Osteocyte (in vitro differentiated cells): ENCODE data around the gene ZBTB3. TPM values are rescaled to one million over a fixed set of nuclear protein-coding genes. Genes with fewer than 3 reads are reported as not detected.
"Not testable (repeated sequence)": the region's sequence is repeated elsewhere in the genome, so short reads cannot be mapped to it uniquely, and the experiment has no call there.

Experiments
- DNase-seq: peaks from one replicate; pipeline ENCODE4 v3.0.0; 2021; ENCODE audit warnings: mixed read lengths; ENCODE audit not compliant: unreplicated experiment; ENCODE audit errors: extremely low spot score
- H3K27ac Mint-ChIP-seq: one replicate; pipeline ENCODE4 v1.8.0; 2021; ENCODE audit warnings: mild to moderate bottlenecking, mixed read lengths; ENCODE audit not compliant: unreplicated experiment
- H3K27me3 Mint-ChIP-seq: one replicate; pipeline ENCODE4 v1.8.0; 2021; ENCODE audit warnings: mixed read lengths; ENCODE audit not compliant: unreplicated experiment
- H3K36me3 Mint-ChIP-seq: one replicate; pipeline ENCODE4 v1.8.0; 2021; ENCODE audit warnings: mixed read lengths; ENCODE audit not compliant: unreplicated experiment
- H3K4me1 Mint-ChIP-seq: one replicate; pipeline ENCODE4 v1.8.0; 2021; ENCODE audit warnings: mixed read lengths; ENCODE audit not compliant: unreplicated experiment
- H3K4me3 Mint-ChIP-seq: one replicate; pipeline ENCODE4 v1.8.0; 2021; ENCODE audit warnings: mild to moderate bottlenecking, moderate library complexity, mixed read lengths; ENCODE audit not compliant: unreplicated experiment
- H3K9me3 Mint-ChIP-seq: one replicate; pipeline ENCODE4 v1.8.0; 2021; ENCODE audit warnings: mixed read lengths; ENCODE audit not compliant: unreplicated experiment
- CTCF ChIP-seq: fragments of 200-600 bp; sonication (generic); IDR thresholded peaks from 2 replicates; pipeline ENCODE4 v1.5.0; 2021; ENCODE audit warnings: antibody characterized with exemption, mild to moderate bottlenecking, moderate library complexity
- total RNA-seq: library from RNA; stranded (reverse); gene quantifications from 2 replicates; pipeline ENCODE4 v1.2.1, GENCODE V29; 2021

The ZBTB3 gene
- total RNA-seq, 1 donor from 2014 or later, result 11.2 TPM

- TF ChIP-seq CTCF, result no peak
- DNase-seq, result no peak
- Mint-ChIP-seq H3K4me3 (peak overlapping the region; percentile 95), H3K36me3 (peaks cover 1% of the 10 kb centered on the region), H3K9me3 (no peaks in the 10 kb centered on the region), H3K27me3 (no peaks in the 10 kb centered on the region), H3K4me1 (peaks cover 15% of the 10 kb centered on the region), H3K27ac (peak overlapping the region; percentile 7)
These were observed 1.2 kb upstream of the ZBTB3 start for GRCh38 chr11:62755086-62755615.

DNA sequence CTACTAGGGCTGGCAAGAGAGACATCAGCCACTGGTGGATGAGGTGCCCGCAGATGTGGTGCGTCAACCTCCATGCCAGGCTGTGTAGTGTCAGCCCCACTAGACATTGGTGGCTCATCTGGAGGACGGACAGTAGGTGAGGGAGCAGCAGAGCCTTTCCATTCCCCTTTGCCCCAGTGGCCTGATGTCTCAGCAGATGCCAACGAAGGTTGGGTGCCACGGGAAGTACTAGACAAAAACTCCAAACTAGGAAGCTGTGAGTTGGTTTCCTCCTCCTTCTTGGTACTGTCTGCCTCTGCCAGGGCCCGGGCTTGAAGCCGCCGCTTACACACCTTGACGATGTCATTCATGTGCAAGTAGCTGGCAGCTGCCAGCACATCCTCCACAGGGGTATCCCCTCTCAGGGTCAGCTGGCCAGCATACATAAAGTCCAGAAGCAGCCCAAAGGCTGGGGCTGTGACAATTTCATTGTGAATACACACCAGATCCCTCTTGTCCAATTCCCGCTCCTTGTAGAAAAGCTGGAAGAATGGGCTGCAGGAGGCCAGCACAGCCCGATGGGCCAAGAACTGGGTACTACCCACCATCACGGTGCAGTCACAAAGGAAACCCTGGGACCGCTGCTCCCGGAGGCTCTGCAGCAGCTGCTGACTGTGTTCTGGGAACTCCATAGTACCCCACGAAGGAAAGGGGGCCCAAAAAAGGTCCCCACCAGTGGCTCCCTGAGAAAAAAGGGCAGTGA lies 795 bp downstream of the ZBTB3 start:
- H3K27me3 Mint-ChIP-seq, result no peaks in the 10 kb centered on the region
- H3K4me1 Mint-ChIP-seq, result peaks cover 19% of the 10 kb centered on the region
- H3K27ac Mint-ChIP-seq, result peak overlapping the region; percentile 99
- no peak for DNase-seq
- H3K9me3 Mint-ChIP-seq, result no peaks in the 10 kb centered on the region
- peak overlapping the region; percentile 95 for H3K4me3 Mint-ChIP-seq
- TF ChIP-seq CTCF, result no peak
- peaks cover 5% of the 10 kb centered on the region for H3K36me3 Mint-ChIP-seq

GRCh38 chr11:62752177-62752785 lies 1.7 kb downstream of the ZBTB3 start:
- H3K9me3 Mint-ChIP-seq, result no peaks in the 10 kb centered on the region
- H3K4me3 Mint-ChIP-seq, result peak overlapping the region; percentile 95
- H3K27me3 Mint-ChIP-seq, result no peaks in the 10 kb centered on the region
- H3K27ac Mint-ChIP-seq, result no peak overlapping the region
- H3K36me3 Mint-ChIP-seq, result peaks cover 5% of the 10 kb centered on the region
- no peak for TF ChIP-seq CTCF
- peaks cover 19% of the 10 kb centered on the region for H3K4me1 Mint-ChIP-seq
- no peak for DNase-seq

DNA sequence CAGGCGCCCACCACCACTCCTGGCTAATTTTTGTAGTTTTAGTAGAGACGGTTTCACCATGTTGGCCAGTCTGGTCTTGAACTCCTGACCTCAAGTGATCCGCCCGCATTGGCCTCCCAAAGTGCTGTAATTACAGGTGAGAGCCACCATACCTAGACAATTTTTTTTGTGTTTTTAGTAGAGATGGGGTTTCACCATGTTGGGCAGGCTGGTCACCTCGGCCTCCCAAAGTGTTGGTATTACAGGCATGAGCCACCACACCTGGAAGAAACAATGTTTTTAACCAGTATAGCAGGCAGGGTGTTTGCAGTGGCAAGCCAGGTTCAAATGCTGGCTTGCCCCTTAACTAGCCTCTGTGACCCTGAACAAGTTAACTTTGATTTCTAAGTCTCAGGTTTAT lies 4.0 kb downstream of the ZBTB3 start:
- peaks cover 19% of the 10 kb centered on the region for H3K4me1 Mint-ChIP-seq
- not testable (repeated sequence) for H3K36me3 Mint-ChIP-seq, DNase-seq, H3K4me3 Mint-ChIP-seq, H3K27me3 Mint-ChIP-seq, H3K27ac Mint-ChIP-seq, H3K9me3 Mint-ChIP-seq

DNA sequence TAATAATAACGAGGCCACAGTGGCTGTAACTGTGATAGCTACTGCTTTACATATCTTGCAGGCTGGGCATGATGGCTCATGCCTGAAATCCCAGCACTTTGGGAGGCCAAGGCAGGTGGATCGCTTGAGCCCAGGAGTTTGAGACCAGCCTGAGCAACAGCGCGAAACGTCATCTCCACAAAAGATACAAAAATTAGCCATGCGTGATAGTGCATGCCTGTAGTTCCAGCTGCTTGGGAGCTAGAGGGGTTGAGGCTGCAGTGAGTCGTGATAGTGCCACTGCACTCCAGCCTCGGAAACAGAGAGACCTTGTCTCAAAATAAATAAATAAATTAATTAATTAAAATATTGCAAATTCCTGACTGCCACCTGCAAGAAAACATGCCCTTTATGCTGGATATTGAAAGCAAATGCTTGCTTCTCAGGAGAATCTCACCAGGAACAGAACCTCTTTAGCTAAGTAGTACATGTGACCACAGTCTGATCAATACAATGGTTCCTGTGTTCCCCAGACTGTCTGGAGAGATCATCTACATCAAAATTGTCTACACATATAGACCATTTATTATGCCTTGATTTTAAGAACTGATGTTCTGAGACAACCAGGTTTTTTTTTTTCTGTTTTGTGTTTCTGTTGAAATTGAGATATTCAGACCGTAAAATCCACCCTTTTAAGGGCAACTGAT lies 6.3 kb downstream of the ZBTB3 start:
- peaks cover 3% of the 10 kb centered on the region for H3K36me3 Mint-ChIP-seq
- H3K4me1 Mint-ChIP-seq, result peaks cover 7% of the 10 kb centered on the region
- no peak overlapping the region for H3K4me3 Mint-ChIP-seq
- TF ChIP-seq CTCF, result no peak
- H3K9me3 Mint-ChIP-seq, result no peaks in the 10 kb centered on the region
- H3K27me3 Mint-ChIP-seq, result no peaks in the 10 kb centered on the region
- no peak overlapping the region for H3K27ac Mint-ChIP-seq
- DNase-seq, result no peak
